GM15510 (cell line): ENCODE data around the gene TBC1D16.

Source experiments
- POLR2A ChIP-seq: IDR thresholded peaks from 3 replicates; pipeline ENCODE4 v1.6.1; 2011; ENCODE audit warnings: borderline replicate concordance; ENCODE audit not compliant: insufficient read length; ENCODE audit errors: extremely low read depth

The TBC1D16 gene

GRCh38 chr17:79943347-79944241 lies 92.1 kb downstream of the TBC1D16 start:
- no peak for TF ChIP-seq POLR2A

GRCh38 chr17:79942591-79943346 lies 92.9 kb downstream of the TBC1D16 start:
- no peak for TF ChIP-seq POLR2A

GRCh38 chr17:79942011-79942405 lies 93.7 kb downstream of the TBC1D16 start:
- no peak for TF ChIP-seq POLR2A

- no peak for TF ChIP-seq POLR2A
Observed at GRCh38 chr17:79941088-79942010, 94.3 kb downstream of the TBC1D16 start.

GRCh38 chr17:79940459-79941087 lies 95.1 kb downstream of the TBC1D16 start:
- TF ChIP-seq POLR2A: no peak

GRCh38 chr17:79939755-79940458 lies 95.8 kb downstream of the TBC1D16 start:
- no peak for TF ChIP-seq POLR2A

GRCh38 chr17:79939094-79939435 lies 96.6 kb downstream of the TBC1D16 start:
- no peak for TF ChIP-seq POLR2A

- no peak for TF ChIP-seq POLR2A
Observed at GRCh38 chr17:79938336-79939093, 97.2 kb downstream of the TBC1D16 start.

GRCh38 chr17:79937391-79938335 lies 98.0 kb downstream of the TBC1D16 start:
- no peak for TF ChIP-seq POLR2A

- no peak for TF ChIP-seq POLR2A
Observed at GRCh38 chr17:79936641-79937381, 98.9 kb downstream of the TBC1D16 start.

- no peak for TF ChIP-seq POLR2A
Observed at GRCh38 chr17:79936050-79936449, 99.6 kb downstream of the TBC1D16 start.
